DOHH2 (cell line): Measurements from ENCODE around the gene ALPG.

Source experiments
- H3F3A ChIP-seq: fragments of 200-600 bp; sonication (generic), shearing (Covaris generic); 2 replicates; pipeline ENCODE4 v1.6.0; 2016; ENCODE audit warnings: antibody characterized with exemption, mild to moderate bottlenecking; ENCODE audit not compliant: control insufficient read depth, insufficient read depth
- H3K27ac ChIP-seq: fragments of 200-600 bp; sonication (generic); 2 replicates; pipeline ENCODE4 v1.5.1; 2014; ENCODE audit warnings: low read depth, mild to moderate bottlenecking, low read length, moderate library complexity
- H3K27me3 ChIP-seq: fragments of 200-600 bp; sonication (generic); 2 replicates; pipeline ENCODE4 v1.6.1; 2014; ENCODE audit warnings: mild to moderate bottlenecking, low read length, mixed read lengths; ENCODE audit not compliant: control insufficient read depth
- H3K36me3 ChIP-seq: fragments of 200-600 bp; sonication (generic); 2 replicates; pipeline ENCODE4 v1.6.1; 2014; ENCODE audit warnings: mild to moderate bottlenecking, low read length, moderate library complexity, mixed read lengths; ENCODE audit not compliant: control insufficient read depth
- H3K4me1 ChIP-seq: fragments of 200-600 bp; sonication (generic); 2 replicates; pipeline ENCODE4 v1.6.1; 2014; ENCODE audit warnings: mild to moderate bottlenecking, low read length, mixed read lengths; ENCODE audit not compliant: control insufficient read depth
- H3K4me2 ChIP-seq: fragments of 200-600 bp; sonication (generic); 2 replicates; pipeline ENCODE4 v1.6.0; 2014; ENCODE audit warnings: mild to moderate bottlenecking, low read length, moderate library complexity
- H3K4me3 ChIP-seq: fragments of 200-600 bp; sonication (generic); 2 replicates; pipeline ENCODE4 v1.5.1; 2014; ENCODE audit warnings: mild to moderate bottlenecking, low read length, mixed read lengths
- H3K79me2 ChIP-seq: fragments of 200-600 bp; sonication (generic); 2 replicates; pipeline ENCODE4 v1.6.1; 2014; ENCODE audit warnings: mild to moderate bottlenecking, low read length, mixed read lengths; ENCODE audit not compliant: control insufficient read depth
- H3K9me2 ChIP-seq: fragments of 200-600 bp; sonication (generic); replicated peaks from 2 replicates; pipeline ENCODE4 v1.6.1; 2014; ENCODE audit warnings: mild to moderate bottlenecking, low read length, mixed read lengths; ENCODE audit not compliant: control insufficient read depth
- H3K9me3 ChIP-seq: fragments of 200-600 bp; sonication (generic); 2 replicates; pipeline ENCODE4 v1.6.1; 2014; ENCODE audit warnings: antibody characterized with exemption, low read length, mixed read lengths; ENCODE audit not compliant: control insufficient read depth, insufficient read depth
- H4K20me1 ChIP-seq: fragments of 200-600 bp; sonication (generic); 2 replicates; pipeline ENCODE4 v1.6.0; 2014; ENCODE audit warnings: low read depth, mild to moderate bottlenecking, antibody characterized with exemption, low read length, moderate library complexity; ENCODE audit not compliant: control insufficient read depth, insufficient read depth
- CTCF ChIP-seq: fragments of 200-600 bp; sonication (generic); IDR thresholded peaks from one replicate; pipeline ENCODE4 v1.5.1; 2014; ENCODE audit warnings: antibody characterized with exemption, mild to moderate bottlenecking, low read depth, low read length; ENCODE audit not compliant: poor library complexity, severe bottlenecking
- EZH2phosphoT487 ChIP-seq: fragments of 200-600 bp; sonication (generic); IDR thresholded peaks from 2 replicates; pipeline ENCODE4 v1.6.1; 2017; ENCODE audit warnings: borderline replicate concordance, mild to moderate bottlenecking, antibody characterized with exemption, low read length, moderate library complexity, mixed read lengths

ALPG gene

GRCh38 chr2:232434563-232435374 is 28.1 kb downstream of the ALPG start:
- Histone ChIP-seq H3K4me1 (peaks cover 12% of the 10 kb centered on the region), H3K4me2 (no peak overlapping the region), H4K20me1 (no peaks in the 10 kb centered on the region), H3K9me3 (no peaks in the 10 kb centered on the region), H3K9me2 (no peaks in the 10 kb centered on the region), H3K4me3 (no peak overlapping the region), H3K27ac (no peak overlapping the region), H3K79me2 (no peaks in the 10 kb centered on the region), H3F3A (no peaks in the 10 kb centered on the region), H3K27me3 (no peaks in the 10 kb centered on the region), H3K36me3 (no peaks in the 10 kb centered on the region)
- TF ChIP-seq EZH2phosphoT487 (no peak), CTCF (no peak)

- H3K4me2 ChIP-seq: no peak overlapping the region
- H3K79me2 ChIP-seq: no peaks in the 10 kb centered on the region
- H3K27me3 ChIP-seq: no peaks in the 10 kb centered on the region
- no peaks in the 10 kb centered on the region for H3F3A ChIP-seq
- H3K36me3 ChIP-seq: no peaks in the 10 kb centered on the region
- peaks cover 9% of the 10 kb centered on the region; the same call in 1 of the 2 replicates for H3K4me1 ChIP-seq
- no peak overlapping the region for H3K4me3 ChIP-seq
- H4K20me1 ChIP-seq: no peaks in the 10 kb centered on the region
- H3K9me3 ChIP-seq: no peaks in the 10 kb centered on the region
- TF ChIP-seq CTCF (no peak), EZH2phosphoT487 (no peak)
- H3K27ac ChIP-seq: no peak overlapping the region
- H3K9me2 ChIP-seq: no peaks in the 10 kb centered on the region
Measured at GRCh38 chr2:232435375-232435648, 28.7 kb downstream of the ALPG start.

- Histone ChIP-seq H3K4me1 (peaks cover 9% of the 10 kb centered on the region; the same call in 1 of the 2 replicates), H3K4me2 (no peak overlapping the region), H3K9me2 (no peaks in the 10 kb centered on the region), H3K79me2 (no peaks in the 10 kb centered on the region), H4K20me1 (no peaks in the 10 kb centered on the region), H3K36me3 (no peaks in the 10 kb centered on the region), H3K4me3 (no peak overlapping the region), H3F3A (no peaks in the 10 kb centered on the region), H3K9me3 (no peaks in the 10 kb centered on the region), H3K27me3 (no peaks in the 10 kb centered on the region), H3K27ac (no peak overlapping the region)
- TF ChIP-seq CTCF (no peak), EZH2phosphoT487 (no peak)
Measured at GRCh38 chr2:232435805-232436204, 29.2 kb downstream of the ALPG start.
